Smooth muscle cell (in vitro differentiated cells): ENCODE data around the gene FGGY. TPM values are rescaled to one million over a fixed set of nuclear protein-coding genes. Genes with fewer than 3 reads are reported as not detected.
"Not testable (repeated sequence)": the region's sequence is repeated elsewhere in the genome, so short reads cannot be mapped to it uniquely, and the experiment has no call there.

Experiments used
- DNase-seq: peaks from one replicate; lab custom pipeline; 2025; ENCODE audit not compliant: unreplicated experiment; lab: John Stamatoyannopoulos, UW
- H2AFZ ChIP-seq: fragments of 200-600 bp; sonication (generic); 2 replicates; pipeline ENCODE4 v1.6.0; 2016; ENCODE audit warnings: antibody characterized with exemption, low read depth, mild to moderate bottlenecking
- H3F3A ChIP-seq: fragments of 200-600 bp; sonication (generic); 2 replicates; pipeline ENCODE4 v1.6.0; 2017; ENCODE audit warnings: antibody characterized with exemption, low read depth
- H3K27ac ChIP-seq: fragments of 200-600 bp; sonication (generic); 2 replicates; pipeline ENCODE4 v1.5.1; 2016; ENCODE audit warnings: low read depth, mild to moderate bottlenecking
- H3K27me3 ChIP-seq: fragments of 200-600 bp; sonication (generic); 2 replicates; pipeline ENCODE4 v1.6.1; 2016; ENCODE audit warnings: low read depth, mild to moderate bottlenecking
- H3K36me3 ChIP-seq: fragments of 200-600 bp; sonication (generic); 2 replicates; pipeline ENCODE4 v1.5.1; 2016; ENCODE audit warnings: low read depth
- H3K4me1 ChIP-seq: fragments of 200-600 bp; sonication (generic); 2 replicates; pipeline ENCODE4 v1.5.1; 2016; ENCODE audit warnings: low read depth
- H3K4me2 ChIP-seq: fragments of 200-600 bp; sonication (generic); 2 replicates; pipeline ENCODE4 v1.6.0; 2016; ENCODE audit warnings: mild to moderate bottlenecking
- H3K4me3 ChIP-seq: fragments of 200-600 bp; sonication (generic); 2 replicates; pipeline ENCODE4 v1.5.1; 2016; ENCODE audit warnings: mild to moderate bottlenecking
- H3K79me2 ChIP-seq: fragments of 200-600 bp; sonication (generic); 2 replicates; pipeline ENCODE4 v1.6.0; 2016; ENCODE audit warnings: low read depth, mild to moderate bottlenecking
- H3K9ac ChIP-seq: fragments of 200-600 bp; sonication (generic); 2 replicates; pipeline ENCODE4 v1.6.0; 2016; ENCODE audit warnings: low read depth
- H3K9me3 ChIP-seq: fragments of 200-600 bp; sonication (generic); replicated peaks from 2 replicates; pipeline ENCODE4 v1.5.1; 2016; ENCODE audit warnings: low read depth
- H4K20me1 ChIP-seq: fragments of 200-600 bp; sonication (generic); 2 replicates; pipeline ENCODE4 v1.6.0; 2016; ENCODE audit warnings: low read depth
- WGBS: methylation state at CpG from one replicate; pipeline ENCODE4 v1.1.7; 2016; ENCODE audit warnings: low lambda C conversion rate; 5-methylcytosine and 5-hydroxymethylcytosine counted together
- polyA plus RNA-seq: library from polyadenylated mRNA; unstranded; fragments of >200 nt; fragmentation: Nextera tagmentation; extraction: Ambion mirVana; gene quantifications from 2 replicates; pipeline ENCODE4 v1.2.1, GENCODE V29; 2016
- total RNA-seq: library from RNA; depleted of rRNA; stranded (reverse); fragments of >200 nt; gene quantifications from 2 replicates; pipeline ENCODE4 v1.2.3, GENCODE V29; 2014
- TF ChIP-seq, protein P1 (sequence below): fragments of 200-600 bp; sonication (generic); IDR thresholded peaks from 2 replicates; pipeline ENCODE4 v1.5.1; 2017; ENCODE audit warnings: borderline replicate concordance, mild to moderate bottlenecking, antibody characterized with exemption; ENCODE audit not compliant: insufficient read depth, poor library complexity, severe bottlenecking

The FGGY gene
- total and polyA plus RNA-seq, 2 experiments from 2014 or later: 5.1 to 9.2 TPM

DNA sequence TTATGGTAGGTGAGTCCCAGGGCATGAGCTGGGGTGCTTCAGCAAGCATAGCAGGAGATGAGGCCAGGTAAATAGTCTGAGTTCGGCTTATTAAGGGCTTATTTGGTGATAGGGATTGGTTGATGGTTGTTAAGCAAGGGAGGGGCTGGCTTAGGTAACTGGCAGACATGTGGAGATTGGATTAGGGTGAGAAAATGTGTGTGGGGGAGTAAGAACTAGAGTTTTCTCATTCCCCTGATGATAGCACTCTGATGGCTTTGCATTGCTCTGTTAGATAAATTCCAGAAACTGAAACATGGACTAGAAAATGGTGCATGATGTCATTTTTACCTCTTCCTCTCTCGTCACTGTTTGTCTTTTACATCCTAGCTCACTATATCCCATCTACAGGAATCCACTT is 53.6 kb downstream of the FGGY start:
- Histone ChIP-seq H3K27ac (no peak overlapping the region), H3K9me3 (no peaks in the 10 kb centered on the region), H3K27me3 (no peaks in the 10 kb centered on the region), H4K20me1 (no peaks in the 10 kb centered on the region), H3K36me3 (no peaks in the 10 kb centered on the region), H3K4me2 (no peak overlapping the region), H2AFZ (no peak overlapping the region), H3K79me2 (no peaks in the 10 kb centered on the region), H3K4me3 (no peak overlapping the region), H3K9ac (no peak overlapping the region), H3K4me1 (peaks cover 4% of the 10 kb centered on the region), H3F3A (peaks cover 5% of the 10 kb centered on the region)
- no peak for DNase-seq
- TF ChIP-seq, protein P1, sequence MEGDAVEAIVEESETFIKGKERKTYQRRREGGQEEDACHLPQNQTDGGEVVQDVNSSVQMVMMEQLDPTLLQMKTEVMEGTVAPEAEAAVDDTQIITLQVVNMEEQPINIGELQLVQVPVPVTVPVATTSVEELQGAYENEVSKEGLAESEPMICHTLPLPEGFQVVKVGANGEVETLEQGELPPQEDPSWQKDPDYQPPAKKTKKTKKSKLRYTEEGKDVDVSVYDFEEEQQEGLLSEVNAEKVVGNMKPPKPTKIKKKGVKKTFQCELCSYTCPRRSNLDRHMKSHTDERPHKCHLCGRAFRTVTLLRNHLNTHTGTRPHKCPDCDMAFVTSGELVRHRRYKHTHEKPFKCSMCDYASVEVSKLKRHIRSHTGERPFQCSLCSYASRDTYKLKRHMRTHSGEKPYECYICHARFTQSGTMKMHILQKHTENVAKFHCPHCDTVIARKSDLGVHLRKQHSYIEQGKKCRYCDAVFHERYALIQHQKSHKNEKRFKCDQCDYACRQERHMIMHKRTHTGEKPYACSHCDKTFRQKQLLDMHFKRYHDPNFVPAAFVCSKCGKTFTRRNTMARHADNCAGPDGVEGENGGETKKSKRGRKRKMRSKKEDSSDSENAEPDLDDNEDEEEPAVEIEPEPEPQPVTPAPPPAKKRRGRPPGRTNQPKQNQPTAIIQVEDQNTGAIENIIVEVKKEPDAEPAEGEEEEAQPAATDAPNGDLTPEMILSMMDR: no peak
- 72% methylated on average over 2 of the region's 2 CpGs for WGBS

DNA sequence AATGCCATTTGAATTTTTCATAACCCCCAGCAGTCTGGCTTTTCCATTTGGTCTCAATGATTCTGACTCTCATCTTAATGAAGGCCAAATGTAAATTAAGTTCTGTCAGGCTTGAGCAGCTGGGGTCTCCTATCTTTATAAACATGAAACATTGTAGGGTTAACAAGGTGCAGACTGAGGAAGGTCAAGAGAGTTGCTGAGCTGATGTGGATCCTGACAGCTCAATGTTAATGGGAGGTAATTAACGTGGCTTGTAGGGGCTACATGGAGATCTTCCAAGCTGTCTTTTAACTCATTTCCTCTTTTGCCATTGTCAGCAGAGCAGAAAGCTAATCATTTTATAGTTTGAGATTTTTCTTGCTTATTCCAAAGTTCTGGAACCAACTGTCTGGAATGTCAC is 55.2 kb downstream of the FGGY start:
- H3K4me1 ChIP-seq: peaks cover 4% of the 10 kb centered on the region
- H3K79me2 ChIP-seq: no peaks in the 10 kb centered on the region
- no peaks in the 10 kb centered on the region for H3K27me3 ChIP-seq
- H3K9me3 ChIP-seq: no peaks in the 10 kb centered on the region
- H3K9ac ChIP-seq: no peak overlapping the region
- H3K4me3 ChIP-seq: no peak overlapping the region
- no peak overlapping the region for H2AFZ ChIP-seq
- 88% methylated on average over 1 of the region's 1 CpG for WGBS
- no peak for DNase-seq
- H3F3A ChIP-seq: peaks cover 5% of the 10 kb centered on the region
- H3K27ac ChIP-seq: no peak overlapping the region
- no peak overlapping the region for H3K4me2 ChIP-seq
- no peaks in the 10 kb centered on the region for H3K36me3 ChIP-seq
- H4K20me1 ChIP-seq: no peaks in the 10 kb centered on the region
- TF ChIP-seq, protein P1: no peak

DNA sequence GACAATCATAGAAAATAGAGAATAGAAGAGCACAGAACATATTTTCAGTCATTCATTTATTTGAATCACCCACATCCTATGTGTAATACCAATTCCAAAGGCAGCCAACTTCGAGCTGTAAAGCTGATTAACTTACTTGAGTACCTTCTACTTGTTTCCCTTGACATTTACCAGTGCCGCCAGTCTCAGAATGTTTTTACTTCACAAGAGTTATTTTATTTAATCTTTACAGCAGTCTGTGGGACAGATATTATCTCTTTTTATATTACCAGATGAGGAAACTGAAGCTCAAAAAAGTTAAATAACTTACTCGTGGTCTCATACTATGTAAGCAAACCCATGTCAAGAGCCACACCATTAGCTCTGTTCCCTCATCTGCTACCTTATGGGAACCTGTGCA is 56.6 kb downstream of the FGGY start:
- Histone ChIP-seq H3K4me2 (no peak overlapping the region), H3K27me3 (no peaks in the 10 kb centered on the region), H3K4me3 (no peak overlapping the region), H3K9me3 (no peaks in the 10 kb centered on the region), H3K79me2 (no peaks in the 10 kb centered on the region), H3K27ac (peak overlapping the region; percentile 13), H4K20me1 (no peaks in the 10 kb centered on the region), H3K4me1 (peaks cover 4% of the 10 kb centered on the region), H2AFZ (no peak overlapping the region), H3F3A (peaks cover 5% of the 10 kb centered on the region), H3K36me3 (no peaks in the 10 kb centered on the region), H3K9ac (no peak overlapping the region)
- no peak for DNase-seq
- WGBS: 24% methylated on average over 3 of the region's 3 CpGs
- TF ChIP-seq, protein P1: no peak

DNA sequence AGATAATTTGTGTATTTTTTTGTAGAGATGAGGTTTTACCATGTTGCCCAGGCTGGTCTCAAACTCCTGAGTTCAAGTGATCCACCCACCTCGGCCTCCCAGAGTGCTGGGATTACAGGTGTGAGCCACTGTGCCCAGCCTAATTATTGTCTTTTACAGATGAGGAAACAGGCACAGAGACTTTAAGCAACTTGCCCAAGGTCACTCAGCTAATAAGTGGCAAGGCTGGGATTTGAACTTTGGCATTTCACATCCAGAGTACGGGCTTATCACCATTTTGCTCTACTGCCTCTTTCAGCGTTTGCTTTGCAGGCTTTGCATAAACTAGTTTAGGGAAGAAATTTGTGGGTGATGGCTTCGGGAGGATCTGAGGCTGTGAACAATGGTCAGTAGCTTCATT is 57.3 kb downstream of the FGGY start:
- H3K36me3 ChIP-seq, H3K4me2 ChIP-seq, H2AFZ ChIP-seq, H3K9me3 ChIP-seq, H4K20me1 ChIP-seq, H3K9ac ChIP-seq, H3K27me3 ChIP-seq, H3K79me2 ChIP-seq, H3K4me3 ChIP-seq, DNase-seq, H3F3A ChIP-seq, H3K27ac ChIP-seq, H3K4me1 ChIP-seq: not testable (repeated sequence)
- 92% methylated on average over 4 of the region's 4 CpGs for WGBS
